ACC112 (cell line): ENCODE data around the gene SOS2.
A peak's percentile ranks its signal among the peaks of the same experiment; 100 is the strongest.

Experiments used
- H2AFZ ChIP-seq: fragments of 200-600 bp; sonication (generic); one replicate; pipeline ENCODE4 v1.6.0; 2017; ENCODE audit warnings: antibody characterized with exemption, low read length; ENCODE audit not compliant: unreplicated experiment
- H3K27ac ChIP-seq: fragments of 200-600 bp; sonication (generic); 2 replicates; pipeline ENCODE4 v1.5.1; 2014; ENCODE audit warnings: low read depth, mild to moderate bottlenecking, antibody characterized with exemption, low read length, moderate library complexity
- H3K27me3 ChIP-seq: fragments of 200-600 bp; sonication (generic); 2 replicates; pipeline ENCODE4 v1.6.1; 2014; ENCODE audit warnings: mild to moderate bottlenecking, antibody characterized with exemption, low read length, moderate library complexity, mixed read lengths; ENCODE audit not compliant: insufficient read depth
- H3K36me3 ChIP-seq: fragments of 200-600 bp; sonication (generic); 2 replicates; pipeline ENCODE4 v1.6.1; 2016; ENCODE audit warnings: mild to moderate bottlenecking, antibody characterized with exemption, low read length, moderate library complexity, mixed read lengths; ENCODE audit not compliant: insufficient read depth
- H3K4me1 ChIP-seq: fragments of 200-600 bp; sonication (generic); one replicate; pipeline ENCODE4 v1.6.1; 2016; ENCODE audit warnings: low read length, mixed read lengths; ENCODE audit not compliant: insufficient read depth, unreplicated experiment, control insufficient read depth
- H3K4me3 ChIP-seq: fragments of 200-600 bp; sonication (generic); 2 replicates; pipeline ENCODE4 v1.5.1; 2014; ENCODE audit warnings: mild to moderate bottlenecking, low read depth, low read length
- H3K79me2 ChIP-seq: fragments of 200-600 bp; sonication (generic); one replicate; pipeline ENCODE4 v1.6.0; 2016; ENCODE audit warnings: low read length; ENCODE audit not compliant: control insufficient read depth, unreplicated experiment, insufficient read depth

Gene SOS2

GRCh38 chr14:50070840-50071548 is 160.4 kb downstream of the SOS2 start:
- Histone ChIP-seq H3K4me3 (no peak overlapping the region), H2AFZ (no peak overlapping the region), H3K27ac (no peak overlapping the region), H3K79me2 (no peaks in the 10 kb centered on the region), H3K4me1 (peaks cover 16% of the 10 kb centered on the region), H3K36me3 (no peaks in the 10 kb centered on the region), H3K27me3 (no peaks in the 10 kb centered on the region)

- Histone ChIP-seq H3K4me3 (no peak overlapping the region), H3K27me3 (no peaks in the 10 kb centered on the region), H3K4me1 (peaks cover 17% of the 10 kb centered on the region), H3K36me3 (no peaks in the 10 kb centered on the region), H3K79me2 (no peaks in the 10 kb centered on the region), H2AFZ (no peak overlapping the region), H3K27ac (no peak overlapping the region)
Measured at GRCh38 chr14:50070230-50070629, 161.1 kb downstream of the SOS2 start.

- peaks cover 21% of the 10 kb centered on the region for H3K4me1 ChIP-seq
Measured at GRCh38 chr14:50069325-50069724, 162.1 kb downstream of the SOS2 start.

GRCh38 chr14:50068496-50068895 is 162.9 kb downstream of the SOS2 start:
- Histone ChIP-seq H3K4me1 (peaks cover 21% of the 10 kb centered on the region), H3K27me3 (no peaks in the 10 kb centered on the region), H3K79me2 (no peaks in the 10 kb centered on the region), H3K27ac (no peak overlapping the region), H3K36me3 (no peaks in the 10 kb centered on the region), H3K4me3 (no peak overlapping the region), H2AFZ (no peak overlapping the region)

More at GRCh38 chr14:50069325-50069724, 162.1 kb downstream of the SOS2 start:
- Histone ChIP-seq H3K79me2 (no peaks in the 10 kb centered on the region), H3K4me3 (no peak overlapping the region), H2AFZ (no peak overlapping the region), H3K36me3 (no peaks in the 10 kb centered on the region), H3K27me3 (no peaks in the 10 kb centered on the region), H3K27ac (no peak overlapping the region)

DNA sequence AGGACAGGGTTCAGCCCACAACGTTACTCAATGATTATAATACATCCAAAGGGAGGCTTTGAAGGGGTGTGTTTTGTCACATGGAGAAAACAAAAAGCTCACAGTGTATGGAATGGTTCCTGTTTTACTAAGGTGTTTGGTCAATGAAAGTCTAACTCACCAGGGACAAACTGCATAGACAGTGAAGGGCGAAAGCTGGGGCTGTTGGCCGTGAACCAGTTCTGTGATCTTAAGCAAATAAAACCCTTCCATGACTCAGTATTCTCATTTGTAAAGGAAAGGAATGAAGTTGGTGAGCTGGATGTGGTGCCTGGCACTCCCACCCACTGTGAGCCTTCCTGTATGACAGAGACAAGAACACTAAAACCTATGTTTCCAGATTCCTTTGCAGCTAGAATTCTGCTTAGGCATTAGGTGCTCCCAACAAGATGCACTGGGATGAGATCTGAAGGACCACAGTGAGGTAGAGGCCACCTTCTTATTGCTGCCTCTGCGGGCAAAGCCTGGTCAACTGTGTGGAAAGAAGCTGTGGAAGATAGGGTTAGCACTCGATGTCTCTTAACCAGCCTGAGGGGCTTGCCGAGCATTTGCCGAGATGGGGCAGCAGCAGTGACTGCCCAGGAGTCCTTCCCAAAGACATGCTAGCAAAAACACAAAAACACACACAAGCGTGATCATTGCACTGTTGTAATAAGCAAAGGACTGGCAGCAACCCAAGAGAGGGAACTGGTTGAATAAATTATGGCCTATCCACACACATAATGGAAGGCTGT is 163.5 kb downstream of the SOS2 start:
- peak overlapping the region; percentile 56; the same call in 1 of the 2 replicates for H3K27ac ChIP-seq
- no peaks in the 10 kb centered on the region for H3K79me2 ChIP-seq
- no peaks in the 10 kb centered on the region for H3K27me3 ChIP-seq
- no peaks in the 10 kb centered on the region for H3K36me3 ChIP-seq
- H3K4me1 ChIP-seq, result peaks cover 23% of the 10 kb centered on the region
- H3K4me3 ChIP-seq, result no peak overlapping the region; the same call in 1 of the 2 replicates
- H2AFZ ChIP-seq, result peak overlapping the region; percentile 21
